COLO668 (cell line): ENCODE measurements around the gene PHF10.
"Not testable (repeated sequence)": the region's sequence is repeated elsewhere in the genome, so short reads cannot be mapped to it uniquely, and the experiment has no call there.

Source experiments
- DNase-seq: peaks from one replicate; lab custom pipeline; 2025; ENCODE audit not compliant: unreplicated experiment; lab: John Stamatoyannopoulos, UW

The PHF10 gene

DNA sequence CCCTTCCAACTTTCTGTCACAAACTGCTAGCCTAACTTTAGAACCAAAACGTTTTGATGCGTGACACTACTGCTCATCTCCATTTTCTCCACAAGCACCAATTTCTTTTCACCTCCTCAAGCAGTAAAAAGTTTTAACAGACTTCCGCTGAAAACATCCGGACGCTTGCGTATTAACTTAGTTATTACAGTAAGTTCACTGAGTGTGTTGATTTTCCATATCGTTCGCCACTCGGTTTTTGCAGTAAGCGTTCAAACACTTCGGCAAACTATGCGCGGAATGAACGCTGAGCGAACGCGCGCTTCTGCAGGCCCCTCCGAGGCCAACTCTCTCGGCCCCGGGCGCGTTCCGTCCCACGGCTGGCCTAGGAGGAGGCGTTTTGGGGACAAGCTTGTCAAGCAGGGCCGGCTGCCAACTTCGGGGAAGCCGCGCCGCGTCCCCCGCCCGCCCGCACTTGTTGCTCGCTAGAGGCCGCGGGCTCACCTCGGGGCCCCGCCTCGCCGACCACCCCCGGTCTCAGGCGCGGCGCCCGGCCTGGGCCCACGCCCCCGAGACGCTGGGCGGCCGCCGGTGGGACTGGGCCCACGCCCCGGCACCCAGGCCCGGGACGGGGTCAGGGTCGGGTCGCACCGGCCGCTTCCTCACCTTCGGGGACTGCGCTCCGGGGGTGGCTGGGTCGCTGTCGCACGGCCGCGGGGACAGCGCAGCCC lies 945 bp downstream of the PHF10 start:
- DNase-seq, result peak; percentile 42

DNA sequence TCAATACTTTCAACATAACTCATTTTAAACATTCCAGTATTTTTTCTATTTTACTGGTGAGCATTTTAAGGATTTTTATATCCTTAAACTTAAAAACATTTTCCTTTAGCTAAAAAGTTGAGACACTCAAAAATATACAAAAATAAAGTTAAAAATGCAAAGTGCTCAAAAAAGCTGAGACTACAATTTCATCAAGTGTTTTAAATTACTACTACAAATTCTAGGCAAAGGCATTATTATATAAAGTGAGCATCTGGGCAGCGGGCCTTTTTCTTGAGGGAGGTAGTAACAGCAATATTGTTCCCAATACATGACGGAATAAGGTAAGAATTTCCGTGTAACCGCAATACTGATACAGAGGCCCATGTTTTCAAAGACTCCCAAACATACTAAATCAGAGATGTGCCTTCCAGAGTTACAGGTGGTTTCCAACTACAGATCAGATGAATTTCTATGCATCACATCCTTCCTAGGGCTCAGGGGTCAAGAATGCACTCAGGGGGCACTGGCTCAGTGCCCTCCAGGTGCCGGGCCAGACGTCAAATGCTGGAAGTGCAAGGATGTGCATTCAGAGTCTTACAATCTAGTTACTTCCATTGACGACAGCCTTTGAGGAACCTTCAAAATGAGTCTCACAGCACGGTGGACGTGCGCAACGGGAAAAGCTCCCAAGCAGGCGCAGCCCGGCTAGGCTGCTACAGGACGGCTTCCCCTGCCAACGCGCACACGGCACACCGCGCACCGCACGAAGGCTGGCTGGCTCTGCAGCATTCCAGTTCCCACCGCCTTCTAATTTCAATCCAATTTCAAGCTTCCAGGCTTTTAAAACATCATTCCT lies 1.7 kb downstream of the PHF10 start:
- DNase-seq, result peak; percentile 44

- no peak for DNase-seq
Measured at GRCh38 chr6:169720207-169720855, 4.0 kb downstream of the PHF10 start.

GRCh38 chr6:169719117-169719516 lies 5.2 kb downstream of the PHF10 start:
- DNase-seq, result no peak

GRCh38 chr6:169714595-169714994 lies 9.7 kb downstream of the PHF10 start:
- no peak for DNase-seq

DNA sequence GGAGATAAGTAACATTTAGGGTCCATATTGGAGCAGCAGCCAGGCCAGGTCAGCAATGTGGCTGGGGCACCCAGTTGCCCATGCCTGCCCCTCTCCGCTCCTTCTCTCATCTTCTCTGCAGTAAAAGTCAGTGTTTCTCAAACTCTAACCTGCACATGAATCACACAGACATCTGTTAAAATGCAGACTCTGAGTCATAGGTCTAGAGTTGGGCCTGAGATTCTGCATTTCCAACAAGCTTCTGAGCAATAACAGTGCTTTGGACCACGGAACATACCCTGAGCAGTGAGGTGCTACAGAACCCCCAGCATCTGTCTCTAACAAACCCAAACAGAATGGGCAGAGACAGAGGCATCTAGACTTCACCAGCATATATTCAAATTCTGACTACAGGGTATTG lies 10.1 kb downstream of the PHF10 start:
- no peak for DNase-seq

DNA sequence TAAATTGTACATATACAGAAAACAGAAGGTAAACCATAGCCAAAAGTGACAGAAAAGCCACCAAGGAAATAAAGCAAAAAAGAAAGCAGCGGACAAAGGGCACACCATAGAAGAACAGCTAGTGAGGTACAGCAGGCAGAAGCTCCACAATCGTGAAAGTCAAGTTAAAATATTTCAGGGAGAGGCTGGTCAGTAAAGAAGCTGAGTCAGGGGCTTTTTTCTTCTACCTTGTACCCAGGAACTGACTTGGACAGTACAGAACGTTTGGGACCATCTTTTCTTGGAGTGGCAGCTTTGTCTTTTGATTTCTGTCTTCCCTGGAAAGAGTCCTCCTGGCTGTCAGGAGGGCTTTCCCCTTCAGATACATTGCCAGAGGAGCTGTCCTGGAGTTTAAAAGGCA lies 14.3 kb downstream of the PHF10 start:
- DNase-seq, result no peak

- no peak for DNase-seq
Measured at GRCh38 chr6:169709293-169709692, 15.0 kb downstream of the PHF10 start.

GRCh38 chr6:169707772-169708171 lies 16.5 kb downstream of the PHF10 start:
- no peak for DNase-seq

GRCh38 chr6:169702840-169703246 lies 21.5 kb downstream of the PHF10 start:
- no peak for DNase-seq

DNA sequence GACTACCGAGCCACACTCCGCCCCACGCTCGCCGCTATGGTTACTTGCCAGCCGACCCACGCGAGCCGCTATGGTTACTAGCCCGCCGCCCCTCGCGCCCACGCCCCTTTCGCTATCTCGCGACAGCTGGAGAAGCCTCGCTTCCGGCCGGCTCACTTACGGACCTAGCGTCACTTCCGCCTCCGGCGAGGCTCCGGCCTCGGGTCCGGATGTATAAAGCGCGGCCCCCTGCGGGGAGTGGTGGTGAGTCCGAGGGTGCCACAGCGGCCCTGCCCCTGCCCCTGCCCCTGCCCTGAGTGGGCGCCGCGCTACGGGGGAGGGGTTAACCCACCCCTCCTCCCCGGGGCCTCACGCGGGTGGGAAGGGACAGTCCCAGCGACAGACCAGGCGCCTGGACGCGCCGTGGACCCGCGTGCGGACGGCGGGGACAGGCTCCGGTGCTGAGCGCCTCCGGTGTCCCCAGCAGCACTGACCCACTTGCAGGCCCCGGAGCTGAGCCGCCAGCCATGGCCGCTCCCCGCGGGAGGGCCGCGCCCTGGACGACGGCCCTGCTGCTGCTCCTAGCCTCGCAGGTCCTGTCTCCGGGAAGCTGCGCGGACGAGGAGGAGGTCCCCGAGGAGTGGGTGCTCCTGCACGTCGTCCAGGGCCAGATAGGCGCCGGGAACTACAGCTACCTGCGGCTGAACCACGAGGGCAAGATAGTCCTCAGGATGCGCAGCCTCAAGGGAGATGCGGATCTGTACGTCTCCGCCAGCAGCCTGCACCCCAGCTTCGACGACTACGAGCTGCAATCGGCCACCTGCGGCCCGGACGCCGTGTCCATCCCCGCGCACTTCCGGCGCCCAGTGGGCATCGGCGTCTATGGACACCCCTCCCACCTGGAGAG lies 22.1 kb downstream of the PHF10 start, which contains the start of the genes C6orf120 and WDR27:
Gene C6orf120 (plus strand): TSS at position 173 of the 886 bp plus-strand sequence. CDS start 334 bp downstream, at position 507.
Gene WDR27 (minus strand): TSS at position 76 of the 886 bp plus-strand sequence. CDS start 13,024 bp downstream, outside the sequence.
- DNase-seq, result peak; percentile 96

DNA sequence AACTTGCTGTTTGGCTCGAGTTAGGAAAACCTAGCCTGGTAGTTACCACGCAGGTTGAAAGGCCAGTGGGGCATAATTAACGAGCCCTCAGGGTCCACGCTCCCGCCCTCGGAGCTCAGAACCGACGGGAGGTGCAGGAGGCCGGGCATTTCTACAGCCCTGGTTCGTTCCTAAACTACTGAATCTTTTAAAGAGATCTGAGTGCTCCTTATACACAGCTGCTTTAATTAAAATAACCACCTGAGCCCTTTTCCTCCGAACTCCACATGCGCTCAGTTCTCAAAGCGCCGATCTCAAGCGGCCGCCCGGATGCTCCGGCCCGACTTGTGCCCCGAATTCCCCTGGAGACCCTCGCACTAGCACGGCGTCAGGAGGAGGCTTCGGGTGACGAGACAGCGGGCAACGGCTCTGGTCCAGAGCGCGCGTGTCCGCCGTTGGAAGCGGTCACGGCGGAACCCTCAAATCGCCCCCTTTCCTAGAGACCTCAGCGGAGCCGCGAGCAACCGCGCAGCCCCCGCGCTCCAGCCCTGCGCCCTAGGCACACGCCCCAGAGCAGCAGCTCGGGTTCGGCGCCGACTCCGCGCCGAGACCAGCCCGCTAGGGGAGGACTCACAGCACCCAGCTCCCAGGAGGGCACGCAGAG lies 22.9 kb downstream of the PHF10 start:
- DNase-seq, result peak; percentile 27

- no peak for DNase-seq
Measured at GRCh38 chr6:169700296-169700695, 24.0 kb downstream of the PHF10 start.

GRCh38 chr6:169697115-169697514 lies 27.2 kb downstream of the PHF10 start:
- not testable (repeated sequence) for DNase-seq

- DNase-seq, result no peak
Measured at GRCh38 chr6:169695131-169695530, 29.2 kb downstream of the PHF10 start.

DNA sequence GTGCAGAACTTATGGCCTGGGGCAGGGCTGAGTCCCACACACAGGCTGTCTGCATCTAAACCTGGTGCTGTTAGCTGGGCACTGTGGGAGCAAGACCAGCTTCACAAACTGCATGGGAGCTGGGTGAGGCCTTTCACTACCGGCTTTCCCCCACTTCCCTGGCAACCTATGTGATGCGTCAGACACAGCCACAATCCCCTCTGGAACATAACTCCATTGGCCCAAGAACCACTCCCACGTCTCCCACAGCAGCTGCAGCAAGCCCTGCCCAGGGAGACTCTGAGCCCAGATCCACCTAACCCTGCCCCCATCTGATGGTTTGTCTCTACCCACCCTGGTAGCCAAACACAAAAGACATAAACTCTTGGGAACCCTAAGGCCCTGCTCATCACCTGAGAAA lies 31.8 kb downstream of the PHF10 start:
- DNase-seq, result no peak

DNA sequence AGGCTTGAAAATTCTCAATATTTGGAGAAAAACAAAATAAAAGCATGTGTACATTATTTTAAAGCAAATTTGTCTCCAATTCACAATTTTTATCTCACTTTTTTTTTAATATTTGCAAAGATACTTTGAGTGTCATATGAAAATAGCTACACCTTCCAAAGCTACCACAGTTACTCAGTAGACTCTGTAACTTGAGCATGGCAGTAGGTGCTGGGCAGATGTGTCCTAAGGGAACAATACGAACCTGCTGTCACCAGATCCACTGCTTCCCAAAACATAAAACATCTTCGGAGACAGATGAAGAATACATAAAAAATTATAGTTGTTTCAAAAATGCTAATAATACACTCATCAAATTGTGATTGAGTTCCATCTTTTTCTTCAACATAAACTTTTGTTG lies 33.0 kb downstream of the PHF10 start:
- DNase-seq, result no peak

DNA sequence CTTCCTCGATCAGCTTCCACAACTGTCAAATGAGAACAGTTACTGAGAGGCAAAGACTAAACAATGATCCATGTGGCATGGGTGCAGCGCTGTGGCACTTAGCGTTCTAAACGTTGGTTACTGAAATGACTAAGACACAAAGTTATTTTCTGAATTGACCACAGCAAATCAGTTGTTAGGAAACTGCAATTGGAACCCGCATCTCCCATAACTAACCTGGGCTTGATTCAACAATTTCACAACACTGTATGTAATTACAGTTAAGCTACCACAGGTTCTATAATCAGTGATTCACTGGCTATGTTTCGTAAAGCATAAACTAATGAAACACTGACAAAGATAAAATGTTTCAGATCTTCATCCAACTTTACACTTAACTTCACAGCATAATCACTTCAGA lies 35.0 kb downstream of the PHF10 start:
- DNase-seq, result no peak

DNA sequence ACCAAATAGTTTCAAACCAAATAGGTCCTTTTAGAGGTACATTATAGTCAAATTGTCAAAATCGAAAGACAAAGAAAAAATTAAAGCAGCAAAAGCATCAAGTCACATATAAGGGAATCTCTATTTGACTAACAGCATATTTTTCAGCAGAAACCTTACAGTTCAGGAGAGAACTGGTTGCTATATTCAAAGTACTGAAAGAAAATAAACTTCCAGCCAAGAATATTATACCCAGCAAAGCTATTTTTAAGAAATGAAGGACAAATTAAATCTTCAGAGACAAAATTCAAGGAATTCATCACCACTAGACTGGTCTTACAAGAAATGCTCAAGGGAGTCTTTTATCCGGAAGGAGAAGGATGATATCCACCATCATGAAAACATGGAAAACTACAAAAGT lies 38.4 kb downstream of the PHF10 start:
- DNase-seq, result no peak

DNA sequence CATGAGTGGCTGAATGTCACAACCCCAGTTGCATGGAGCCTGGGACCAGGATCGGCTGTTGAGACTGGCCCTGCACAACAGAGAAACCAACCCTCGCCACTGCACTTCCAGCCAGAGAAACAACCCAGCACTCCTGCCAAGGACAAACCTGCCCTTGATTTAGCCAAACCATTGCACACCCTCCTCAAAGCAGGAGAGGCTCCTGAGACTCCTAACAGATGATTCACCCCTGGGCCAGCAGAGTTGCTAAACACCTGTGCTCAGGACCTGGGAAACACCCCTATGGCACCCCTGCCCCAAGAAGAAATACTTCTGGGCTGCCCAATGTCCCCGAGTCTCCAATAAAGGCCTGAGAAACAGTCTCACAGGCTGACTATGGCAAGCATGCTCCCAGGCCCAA lies 40.2 kb downstream of the PHF10 start:
- DNase-seq, result no peak
